Measurements from ENCODE around the gene WNT3A. TPM values are rescaled to one million over a fixed set of nuclear protein-coding genes. Genes with fewer than 3 reads are reported as not detected.

WNT3A gene
- total RNA-seq, 4 donors from 2014 or later, result 2.8 to 6.3 (median 3.8) TPM

- peak in 1 of 2 donors; percentile 15 for TF ChIP-seq CTCF (IDR thresholded peaks at IDR 0.05)
- no peak for TF ChIP-seq POLR2A (IDR thresholded peaks at IDR 0.05)
- H3K36me3 ChIP-seq, result no peaks in the 10 kb centered on the region
- H3K4me1 ChIP-seq, result peaks cover 37% of the 10 kb centered on the region
- no peaks in the 10 kb centered on the region for H3K9me3 ChIP-seq
- DNase-seq (ENCODE audit: low spot score in 2 of 2), result peak; percentile 52 to 73
- no peak overlapping the region for H3K4me3 ChIP-seq
- peaks cover 80% of the 10 kb centered on the region for H3K27me3 ChIP-seq
- H3K27ac ChIP-seq, result no peak overlapping the region
- WGBS, result 50% methylated on average over 2 of the region's 12 CpGs
Observed at GRCh38 chr1:228004331-228004855, 2.4 kb upstream of the WNT3A start.

GRCh38 chr1:228004856-228005462, 1.8 kb upstream of the WNT3A start:
- DNase-seq (ENCODE audit: low spot score in 2 of 2), result peak in 1 of 2 donors; percentile 63
- peaks cover 41% of the 10 kb centered on the region for H3K4me1 ChIP-seq
- H3K27me3 ChIP-seq, result peaks cover 85% of the 10 kb centered on the region
- TF ChIP-seq POLR2AphosphoS5 (IDR thresholded peaks at IDR 0.05), result no peak
- TF ChIP-seq POLR2A (IDR thresholded peaks at IDR 0.05), result no peak
- TF ChIP-seq CTCF (IDR thresholded peaks at IDR 0.05), result no peak
- TF ChIP-seq EP300 (IDR thresholded peaks at IDR 0.05), result no peak
- no peaks in the 10 kb centered on the region for H3K36me3 ChIP-seq
- H3K27ac ChIP-seq, result no peak overlapping the region
- 16% methylated on average over 10 of the region's 19 CpGs for WGBS
- no peaks in the 10 kb centered on the region for H3K9me3 ChIP-seq
- H3K4me3 ChIP-seq, result no peak overlapping the region

GRCh38 chr1:228005511-228006033, 1.2 kb upstream of the WNT3A start:
- Histone ChIP-seq H3K36me3 (no peaks in the 10 kb centered on the region), H3K4me1 (peaks cover 41% of the 10 kb centered on the region), H3K27ac (no peak overlapping the region), H3K4me3 (no peak overlapping the region), H3K27me3 (peaks cover 87% of the 10 kb centered on the region), H3K9me3 (no peaks in the 10 kb centered on the region)
- WGBS, result 48% methylated on average over 7 of the region's 13 CpGs
- no peak for TF ChIP-seq POLR2AphosphoS5 (IDR thresholded peaks at IDR 0.05)
- TF ChIP-seq POLR2A (IDR thresholded peaks at IDR 0.05), result no peak
- no peak for TF ChIP-seq CTCF (IDR thresholded peaks at IDR 0.05)
- no peak for TF ChIP-seq EP300 (IDR thresholded peaks at IDR 0.05)
- DNase-seq (ENCODE audit: low spot score in 2 of 2), result peak in 1 of 2 donors; percentile 60

- Histone ChIP-seq H3K4me1 (peaks cover 41% of the 10 kb centered on the region), H3K9me3 (no peaks in the 10 kb centered on the region), H3K4me3 (peak overlapping the region; percentile 50), H3K27me3 (peaks cover 84% of the 10 kb centered on the region), H3K27ac (no peak overlapping the region), H3K36me3 (no peaks in the 10 kb centered on the region)
- DNase-seq (ENCODE audit: low spot score in 2 of 2), result peak in 1 of 2 donors; percentile 63
- TF ChIP-seq POLR2AphosphoS5 (IDR thresholded peaks at IDR 0.05), result no peak
- TF ChIP-seq POLR2A (IDR thresholded peaks at IDR 0.05), result no peak
- TF ChIP-seq EP300 (IDR thresholded peaks at IDR 0.05), result no peak
- TF ChIP-seq CTCF (IDR thresholded peaks at IDR 0.05), result no peak
- WGBS, result 10% methylated on average over 2 of the region's 52 CpGs
Observed at GRCh38 chr1:228006034-228006785, 588 bp upstream of the WNT3A start.
